ENCODE data around the gene ZNF827. TPM values are rescaled to one million over a fixed set of nuclear protein-coding genes. Genes with fewer than 3 reads are reported as not detected.

The ZNF827 gene
- total RNA-seq, 1 experiment from 2014 or later = 9.8 TPM

- intact Hi-C loops (cut with micrococcal nuclease) = no loop called here
- Histone ChIP-seq H3K4me3 (ENCODE audit: low read length) (no peak overlapping the region), H3K9me3 (ENCODE audit: low read length) (no peaks in the 10 kb centered on the region), H3F3A (ENCODE audit: low read length, unreplicated experiment) (no peaks in the 10 kb centered on the region), H3K36me3 (ENCODE audit: low read depth, low read length) (peaks cover 18% of the 10 kb centered on the region; the same call in 1 of the 2 replicates), H3K27ac (ENCODE audit: low read length) (no peak overlapping the region), H4K20me1 (ENCODE audit: low read length) (no peaks in the 10 kb centered on the region), H2AFZ (ENCODE audit: low read length) (no peak overlapping the region), H3K4me2 (ENCODE audit: low read length) (no peak overlapping the region), H3K4me1 (ENCODE audit: insufficient read depth, low read length) (no peaks in the 10 kb centered on the region), H3K9me2 (replicated peaks; ENCODE audit: low read length) (no peaks in the 10 kb centered on the region), H3K9ac (ENCODE audit: low read length) (no peak overlapping the region), H3K79me2 (ENCODE audit: low read length) (no peaks in the 10 kb centered on the region), H3K27me3 (ENCODE audit: low read length) (no peaks in the 10 kb centered on the region)
- CTCF ChIA-PET = interaction anchor here (0.6 kb wide), 1 partner anchor 469 kb away, joined by 3 read pairs; no protein-coding TSS in a partner anchor
- POLR2A ChIA-PET (ENCODE audit: unreplicated experiment) = no interaction called here
- TF ChIP-seq EZH2 (IDR thresholded peaks at IDR 0.05; ENCODE audit: low read length, unreplicated experiment) (no peak), EZH2phosphoT487 (IDR thresholded peaks at IDR 0.05; ENCODE audit: borderline replicate concordance, low read length) (no peak), CTCF (conservative IDR thresholded peaks at IDR 0.05; ENCODE audit: low read depth, low read length) (no peak)
- DNase-seq = no peak
- no TSS peak for BruUV-seq (replicated peaks)
- no peak for ATAC-seq
These were observed 164.9 kb downstream of the ZNF827 start for GRCh38 chr4:145773581-145774234.

- peaks cover 14% of the 10 kb centered on the region; the same call in 1 of the 2 replicates for H3K36me3 ChIP-seq (ENCODE audit: low read depth, low read length)
- no peak overlapping the region for H3K9ac ChIP-seq (ENCODE audit: low read length)
- ChIA-PET POLR2A (ENCODE audit: unreplicated experiment) (no interaction called here), CTCF (interaction anchor here (0.7 kb wide), 1 partner anchor 134 kb away, joined by 3 read pairs; no protein-coding TSS in a partner anchor)
- H3K79me2 ChIP-seq (ENCODE audit: low read length) = no peaks in the 10 kb centered on the region
- H3K27ac ChIP-seq (ENCODE audit: low read length) = no peak overlapping the region
- H3K4me2 ChIP-seq (ENCODE audit: low read length) = no peak overlapping the region
- no peaks in the 10 kb centered on the region for H3K27me3 ChIP-seq (ENCODE audit: low read length)
- no peaks in the 10 kb centered on the region for H3K9me2 ChIP-seq (replicated peaks; ENCODE audit: low read length)
- DNase-seq (no peak), ATAC-seq (no peak)
- H3K4me1 ChIP-seq (ENCODE audit: insufficient read depth, low read length) = no peaks in the 10 kb centered on the region
- no peaks in the 10 kb centered on the region for H3K9me3 ChIP-seq (ENCODE audit: low read length)
- BruUV-seq (replicated peaks) = no TSS peak
- TF ChIP-seq EZH2phosphoT487 (IDR thresholded peaks at IDR 0.05; ENCODE audit: borderline replicate concordance, low read length) (no peak), EZH2 (IDR thresholded peaks at IDR 0.05; ENCODE audit: low read length, unreplicated experiment) (no peak), CTCF (conservative IDR thresholded peaks at IDR 0.05; ENCODE audit: low read depth, low read length) (no peak)
- intact Hi-C loops (cut with micrococcal nuclease) = no loop called here
- no peak overlapping the region for H3K4me3 ChIP-seq (ENCODE audit: low read length)
- H3F3A ChIP-seq (ENCODE audit: low read length, unreplicated experiment) = no peaks in the 10 kb centered on the region
- no peaks in the 10 kb centered on the region for H4K20me1 ChIP-seq (ENCODE audit: low read length)
- no peak overlapping the region for H2AFZ ChIP-seq (ENCODE audit: low read length)
These were observed 166.3 kb downstream of the ZNF827 start for GRCh38 chr4:145772347-145772746.

- intact Hi-C loops (cut with micrococcal nuclease) = no loop called here
- TF ChIP-seq EZH2phosphoT487 (IDR thresholded peaks at IDR 0.05; ENCODE audit: borderline replicate concordance, low read length) = no peak
- no peak for TF ChIP-seq CTCF (conservative IDR thresholded peaks at IDR 0.05; ENCODE audit: low read depth, low read length)
- Histone ChIP-seq H3K4me2 (ENCODE audit: low read length) (no peak overlapping the region), H3K9me3 (ENCODE audit: low read length) (no peaks in the 10 kb centered on the region), H3K4me3 (ENCODE audit: low read length) (no peak overlapping the region), H3K9ac (ENCODE audit: low read length) (no peak overlapping the region), H3K9me2 (replicated peaks; ENCODE audit: low read length) (no peaks in the 10 kb centered on the region), H3K4me1 (ENCODE audit: insufficient read depth, low read length) (no peaks in the 10 kb centered on the region), H3F3A (ENCODE audit: low read length, unreplicated experiment) (no peaks in the 10 kb centered on the region), H3K27me3 (ENCODE audit: low read length) (no peaks in the 10 kb centered on the region), H4K20me1 (ENCODE audit: low read length) (no peaks in the 10 kb centered on the region), H3K36me3 (ENCODE audit: low read depth, low read length) (peaks cover 21% of the 10 kb centered on the region; the same call in 1 of the 2 replicates), H3K79me2 (ENCODE audit: low read length) (no peaks in the 10 kb centered on the region), H2AFZ (ENCODE audit: low read length) (no peak overlapping the region), H3K27ac (ENCODE audit: low read length) (no peak overlapping the region)
- no peak for ATAC-seq
- DNase-seq = no peak
- no TSS peak for BruUV-seq (replicated peaks)
- ChIA-PET POLR2A (ENCODE audit: unreplicated experiment) (no interaction called here), CTCF (no interaction called here)
These were observed 168.5 kb downstream of the ZNF827 start for GRCh38 chr4:145770124-145770523.

Data from PC-3 (cell line).